ENCODE data around the gene TOPAZ1. TPM values are rescaled to one million over a fixed set of nuclear protein-coding genes. Genes with fewer than 3 reads are reported as not detected.

Gene TOPAZ1
- total and polyA plus RNA-seq, 2 of the 8 experiments (the other 6 are each of a cell fraction or from before 2014, with no cell fraction given) = not detected

DNA sequence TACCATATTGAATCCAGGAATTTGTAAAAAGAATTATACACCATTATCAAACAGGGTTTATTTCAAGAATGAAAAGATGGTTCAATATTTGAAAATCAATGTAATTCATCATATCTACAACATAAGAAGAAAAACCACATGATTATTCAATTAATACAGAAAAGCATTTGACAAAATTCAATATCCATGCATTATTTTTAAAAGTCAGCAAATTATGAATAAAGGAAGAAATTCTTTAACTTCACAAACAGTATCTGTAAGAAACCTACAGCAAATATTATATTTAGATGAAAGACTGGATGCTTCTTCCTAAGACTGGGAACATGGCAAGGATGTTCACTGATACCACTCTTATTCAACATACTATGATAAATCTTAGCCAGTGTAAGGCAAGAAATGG, 55.6 kb downstream of the TOPAZ1 start:
- no peak overlapping the region for H3K18ac ChIP-seq (ENCODE audit: extremely low read depth, low read length)
- H3K79me2 ChIP-seq (ENCODE audit: control insufficient read depth in 1 of 2, insufficient read depth in 2 of 2, low read length in 2 of 2) = no peaks in the 10 kb centered on the region
- no peak overlapping the region for H3K4me3 ChIP-seq (ENCODE audit: extremely low read depth in 1 of 4, insufficient read depth in 2 of 4, low read depth in 3 of 4, low read length in 4 of 4)
- H3K4me1 ChIP-seq (replicated peaks in 1 of 4; ENCODE audit: control insufficient read depth in 3 of 4, insufficient read depth in 4 of 4, low read length in 3 of 4) = no peaks in the 10 kb centered on the region
- H3K9me3 ChIP-seq (ENCODE audit: insufficient read depth in 2 of 2, low read depth in 1 of 2, low read length in 1 of 2) = no peaks in the 10 kb centered on the region
- no peak overlapping the region for H2BK12ac ChIP-seq (ENCODE audit: low read depth, low read length)
- no peak overlapping the region for H4K91ac ChIP-seq (replicated peaks; ENCODE audit: insufficient read length, low read length)
- no peak overlapping the region for H3K4me2 ChIP-seq (ENCODE audit: insufficient read depth in 1 of 2, low read depth in 2 of 2, low read length in 2 of 2)
- H4K8ac ChIP-seq (ENCODE audit: extremely low read depth, insufficient read depth, low read length) = no peak overlapping the region
- no peak overlapping the region for H3K23ac ChIP-seq (ENCODE audit: insufficient read length)
- no peak overlapping the region for H3K27ac ChIP-seq (ENCODE audit: low read depth, low read length)
- H3K79me1 ChIP-seq (ENCODE audit: low read depth, low read length) = no peaks in the 10 kb centered on the region
- no peaks in the 10 kb centered on the region for H3K23me2 ChIP-seq (ENCODE audit: low read depth, low read length)
- H3K9ac ChIP-seq (replicated peaks in 1 of 4; ENCODE audit: extremely low read depth in 1 of 4, low read depth in 3 of 4, low read length in 3 of 4) = no peak overlapping the region
- H2BK5ac ChIP-seq (ENCODE audit: low read depth, low read length) = no peak overlapping the region
- ChIA-PET POLR2A (ENCODE audit: partially characterized antibody) (no interaction called here), CTCF (ENCODE audit: partially characterized antibody) (interaction anchor here (0.8 kb wide), 1 partner anchor 18 kb away, joined by 3 read pairs; no protein-coding TSS in a partner anchor)
- no peak overlapping the region for H4K5ac ChIP-seq (ENCODE audit: insufficient read length, low read depth, low read length)
- no peak for DNase-seq (ENCODE audit: low read depth in 1 of 2, low spot score in 2 of 2)
- H4K20me1 ChIP-seq (replicated peaks in 1 of 2; ENCODE audit: control insufficient read depth in 1 of 2, insufficient read depth in 2 of 2, low read length in 2 of 2) = no peaks in the 10 kb centered on the region
- no peak overlapping the region for H2AK5ac ChIP-seq (ENCODE audit: low read depth, low read length)
- H3K14ac ChIP-seq (ENCODE audit: insufficient read length) = no peak overlapping the region
- no peak overlapping the region for H3K56ac ChIP-seq (replicated peaks; ENCODE audit: insufficient read length, low read depth, low read length)
- no peak overlapping the region for H2BK20ac ChIP-seq (ENCODE audit: low read length)
- no peak overlapping the region for H3K4ac ChIP-seq (replicated peaks; ENCODE audit: insufficient read length, low read depth, low read length)
- H3K36me3 ChIP-seq (ENCODE audit: control insufficient read depth in 2 of 4, insufficient read depth in 4 of 4, low read length in 3 of 4) = no peaks in the 10 kb centered on the region
- no peak overlapping the region for H2AFZ ChIP-seq (ENCODE audit: low read length)
- no peak overlapping the region for H2BK120ac ChIP-seq (replicated peaks; ENCODE audit: low read depth, low read length)
- no peak overlapping the region for H2BK15ac ChIP-seq (ENCODE audit: low read length)
- no peak for FAIRE-seq
- no peaks in the 10 kb centered on the region for H3K27me3 ChIP-seq (replicated peaks in 1 of 4; ENCODE audit: control insufficient read depth in 3 of 4, extremely low read depth in 1 of 4, insufficient read depth in 3 of 4, low read length in 3 of 4)
- TF ChIP-seq KDM1A (IDR thresholded peaks at IDR 0.05; ENCODE audit: borderline replicate concordance, low read length) (no peak), SUZ12 (IDR thresholded peaks at IDR 0.05; ENCODE audit: low read length) (no peak), SRF (IDR thresholded peaks at IDR 0.05; ENCODE audit: low read depth, low read length) (no peak), GABPA (IDR thresholded peaks at IDR 0.05; ENCODE audit: borderline replicate concordance, insufficient read depth, low read length) (no peak), SP2 (IDR thresholded peaks at IDR 0.05; ENCODE audit: low read length) (no peak), NRF1 (IDR thresholded peaks at IDR 0.05; ENCODE audit: low read depth, low read length) (no peak), TAF7 (optimal IDR thresholded peaks at IDR 0.05; ENCODE audit: borderline replicate concordance, low read depth, low read length) (no peak), RNF2 (IDR thresholded peaks at IDR 0.05; ENCODE audit: borderline replicate concordance, low read depth, low read length, missing control alignments, poor library complexity, severe bottlenecking) (no peak), ZNF274 (IDR thresholded peaks at IDR 0.05; ENCODE audit: borderline replicate concordance, extremely low read depth, low read length) (no peak), CEBPB (IDR thresholded peaks at IDR 0.05; ENCODE audit: low read depth, low read length) (no peak), TEAD4 (IDR thresholded peaks at IDR 0.05; ENCODE audit: low read depth, low read length) (no peak), SP4 (IDR thresholded peaks at IDR 0.05; ENCODE audit: low read length) (no peak)
- TF ChIP-seq, protein P1, sequence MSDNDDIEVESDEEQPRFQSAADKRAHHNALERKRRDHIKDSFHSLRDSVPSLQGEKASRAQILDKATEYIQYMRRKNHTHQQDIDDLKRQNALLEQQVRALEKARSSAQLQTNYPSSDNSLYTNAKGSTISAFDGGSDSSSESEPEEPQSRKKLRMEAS (IDR thresholded peaks at IDR 0.05) = no peak

All from H1 (cell line).